ENCODE results near the gene RPS6KC1. TPM values are rescaled to one million over a fixed set of nuclear protein-coding genes. Genes with fewer than 3 reads are reported as not detected.
"Not testable (repeated sequence)": the region's sequence is repeated elsewhere in the genome, so short reads cannot be mapped to it uniquely, and the experiment has no call there.

The RPS6KC1 gene
- total RNA-seq, 5 donors from 2014 or later (not counting 1 experiment from before 2014, with no cell fraction given) = 11.0 to 12.8 (median 11.7) TPM

GRCh38 chr1:213291526-213291925 is 240.5 kb downstream of the RPS6KC1 start:
- Histone ChIP-seq H3K9me3 (no peaks in the 10 kb centered on the region), H3K27me3 (replicated peaks in 1 of 2; ENCODE audit: control insufficient read depth in 2 of 2, extremely low read depth in 1 of 2, insufficient read depth in 2 of 2, low read length in 1 of 2) (no peaks in the 10 kb centered on the region), H3K4me3 (ENCODE audit: control insufficient read depth in 1 of 2, extremely low read depth in 1 of 2, low read length in 1 of 2) (no peak overlapping the region), H3K36me3 (ENCODE audit: control insufficient read depth in 2 of 2, extremely low read depth in 1 of 2, insufficient read depth in 1 of 2, low read length in 1 of 2) (no peaks in the 10 kb centered on the region), H3K4me1 (ENCODE audit: control insufficient read depth in 1 of 2, extremely low read depth in 1 of 2, insufficient read depth in 2 of 2, low read length in 2 of 2) (no peaks in the 10 kb centered on the region), H3K27ac (ENCODE audit: low read length) (no peak overlapping the region)
- peaks cover 0 to 5% of the 10 kb centered on the region in 2 donors for H3K27me3 Mint-ChIP-seq
- no peak for ATAC-seq (replicated peaks in 1 of 4)
- CTCF ChIA-PET = no interaction called here
- no peak for DNase-seq
- no peak overlapping the region for H3K4me3 Mint-ChIP-seq
- no peaks in the 10 kb centered on the region for H3K4me1 Mint-ChIP-seq
- H3K27ac Mint-ChIP-seq = no peak overlapping the region
- H3K9me3 Mint-ChIP-seq = peaks cover 4 to 12% (median 7%) of the 10 kb centered on the region in 3 donors
- WGBS (ENCODE audit: insufficient coverage) = 80% methylated on average over 1 of the region's 4 CpGs
- H3K36me3 Mint-ChIP-seq = peaks cover 5% of the 10 kb centered on the region
- POLR2A ChIA-PET = no interaction called here

- Mint-ChIP-seq H3K27ac (no peak overlapping the region), H3K27me3 (peaks cover 0 to 5% of the 10 kb centered on the region in 2 donors), H3K36me3 (peaks cover 5% of the 10 kb centered on the region), H3K9me3 (peaks cover 8 to 14% (median 9%) of the 10 kb centered on the region in 3 donors), H3K4me3 (no peak overlapping the region), H3K4me1 (no peaks in the 10 kb centered on the region)
- CTCF ChIA-PET = no interaction called here
- POLR2A ChIA-PET = no interaction called here
- H3K4me3 ChIP-seq (ENCODE audit: control insufficient read depth in 1 of 2, extremely low read depth in 1 of 2, low read length in 1 of 2) = no peak overlapping the region
- no peak overlapping the region for H3K27ac ChIP-seq (ENCODE audit: low read length)
- no peaks in the 10 kb centered on the region for H3K4me1 ChIP-seq (ENCODE audit: control insufficient read depth in 1 of 2, extremely low read depth in 1 of 2, insufficient read depth in 2 of 2, low read length in 2 of 2)
- no peaks in the 10 kb centered on the region for H3K27me3 ChIP-seq (replicated peaks in 1 of 2; ENCODE audit: control insufficient read depth in 2 of 2, extremely low read depth in 1 of 2, insufficient read depth in 2 of 2, low read length in 1 of 2)
- H3K36me3 ChIP-seq (ENCODE audit: control insufficient read depth in 2 of 2, extremely low read depth in 1 of 2, insufficient read depth in 1 of 2, low read length in 1 of 2) = no peaks in the 10 kb centered on the region
- DNase-seq (no peak), ATAC-seq (replicated peaks in 1 of 4) (no peak)
- no peaks in the 10 kb centered on the region for H3K9me3 ChIP-seq
- WGBS (ENCODE audit: insufficient coverage) = no CpG with 5 or more reads among the region's 2 CpGs
Measured at GRCh38 chr1:213292614-213293013, 241.6 kb downstream of the RPS6KC1 start.

GRCh38 chr1:213295860-213296259 is 244.8 kb downstream of the RPS6KC1 start:
- WGBS (ENCODE audit: insufficient coverage) = 100% methylated on average over 1 of the region's 1 CpG
- ChIA-PET POLR2A (no interaction called here), CTCF (no interaction called here)
- H3K27ac Mint-ChIP-seq = no peak overlapping the region
- peaks cover 6% of the 10 kb centered on the region for H3K36me3 Mint-ChIP-seq
- Histone ChIP-seq H3K27ac (ENCODE audit: low read length) (no peak overlapping the region), H3K9me3 (no peaks in the 10 kb centered on the region), H3K4me1 (ENCODE audit: control insufficient read depth in 1 of 2, extremely low read depth in 1 of 2, insufficient read depth in 2 of 2, low read length in 2 of 2) (no peaks in the 10 kb centered on the region), H3K4me3 (ENCODE audit: control insufficient read depth in 1 of 2, extremely low read depth in 1 of 2, low read length in 1 of 2) (no peak overlapping the region), H3K27me3 (replicated peaks in 1 of 2; ENCODE audit: control insufficient read depth in 2 of 2, extremely low read depth in 1 of 2, insufficient read depth in 2 of 2, low read length in 1 of 2) (no peaks in the 10 kb centered on the region), H3K36me3 (ENCODE audit: control insufficient read depth in 2 of 2, extremely low read depth in 1 of 2, insufficient read depth in 1 of 2, low read length in 1 of 2) (no peaks in the 10 kb centered on the region)
- no peak for DNase-seq
- no peaks in the 10 kb centered on the region for H3K4me1 Mint-ChIP-seq
- H3K4me3 Mint-ChIP-seq = no peak overlapping the region
- peaks cover 10 to 21% (median 20%) of the 10 kb centered on the region in 3 donors for H3K9me3 Mint-ChIP-seq
- ATAC-seq (replicated peaks in 1 of 4) = no peak
- H3K27me3 Mint-ChIP-seq = peaks cover 0 to 5% of the 10 kb centered on the region in 2 donors

GRCh38 chr1:213296558-213296957 is 245.5 kb downstream of the RPS6KC1 start:
- Histone ChIP-seq H3K27me3 (replicated peaks in 1 of 2; ENCODE audit: control insufficient read depth in 2 of 2, extremely low read depth in 1 of 2, insufficient read depth in 2 of 2, low read length in 1 of 2) (no peaks in the 10 kb centered on the region), H3K36me3 (ENCODE audit: control insufficient read depth in 2 of 2, extremely low read depth in 1 of 2, insufficient read depth in 1 of 2, low read length in 1 of 2) (no peaks in the 10 kb centered on the region), H3K4me1 (ENCODE audit: control insufficient read depth in 1 of 2, extremely low read depth in 1 of 2, insufficient read depth in 2 of 2, low read length in 2 of 2) (no peaks in the 10 kb centered on the region), H3K4me3 (ENCODE audit: control insufficient read depth in 1 of 2, extremely low read depth in 1 of 2, low read length in 1 of 2) (no peak overlapping the region), H3K9me3 (no peaks in the 10 kb centered on the region), H3K27ac (ENCODE audit: low read length) (no peak overlapping the region)
- no peak overlapping the region for H3K27ac Mint-ChIP-seq
- H3K27me3 Mint-ChIP-seq = peaks cover 0 to 5% of the 10 kb centered on the region in 2 donors
- ChIA-PET POLR2A (no interaction called here), CTCF (no interaction called here)
- H3K9me3 Mint-ChIP-seq = peaks cover 10 to 21% (median 20%) of the 10 kb centered on the region in 3 donors
- H3K4me3 Mint-ChIP-seq = no peak overlapping the region
- no peaks in the 10 kb centered on the region for H3K4me1 Mint-ChIP-seq
- ATAC-seq (replicated peaks in 1 of 4) (no peak), DNase-seq (no peak)
- peaks cover 6% of the 10 kb centered on the region for H3K36me3 Mint-ChIP-seq

GRCh38 chr1:213297021-213297420 is 246.0 kb downstream of the RPS6KC1 start:
- Mint-ChIP-seq H3K36me3 (peaks cover 6% of the 10 kb centered on the region), H3K9me3 (peaks cover 10 to 21% (median 20%) of the 10 kb centered on the region in 3 donors), H3K4me3 (no peak overlapping the region), H3K27ac (no peak overlapping the region), H3K4me1 (no peaks in the 10 kb centered on the region), H3K27me3 (peaks cover 0 to 5% of the 10 kb centered on the region in 2 donors)
- Histone ChIP-seq H3K36me3 (ENCODE audit: control insufficient read depth in 2 of 2, extremely low read depth in 1 of 2, insufficient read depth in 1 of 2, low read length in 1 of 2) (no peaks in the 10 kb centered on the region), H3K4me1 (ENCODE audit: control insufficient read depth in 1 of 2, extremely low read depth in 1 of 2, insufficient read depth in 2 of 2, low read length in 2 of 2) (no peaks in the 10 kb centered on the region), H3K9me3 (no peaks in the 10 kb centered on the region), H3K4me3 (ENCODE audit: control insufficient read depth in 1 of 2, extremely low read depth in 1 of 2, low read length in 1 of 2) (no peak overlapping the region), H3K27me3 (replicated peaks in 1 of 2; ENCODE audit: control insufficient read depth in 2 of 2, extremely low read depth in 1 of 2, insufficient read depth in 2 of 2, low read length in 1 of 2) (no peaks in the 10 kb centered on the region), H3K27ac (ENCODE audit: low read length) (no peak overlapping the region)
- DNase-seq (no peak), ATAC-seq (replicated peaks in 1 of 4) (no peak)
- CTCF ChIA-PET = no interaction called here
- POLR2A ChIA-PET = no interaction called here
- WGBS (ENCODE audit: insufficient coverage) = 100% methylated on average over 1 of the region's 5 CpGs

- Mint-ChIP-seq H3K36me3 (peaks cover 6% of the 10 kb centered on the region), H3K4me3 (no peak overlapping the region), H3K27me3 (peaks cover 0 to 3% of the 10 kb centered on the region in 2 donors), H3K27ac (no peak overlapping the region), H3K4me1 (no peaks in the 10 kb centered on the region), H3K9me3 (peaks cover 10 to 19% (median 16%) of the 10 kb centered on the region in 3 donors)
- H3K36me3 ChIP-seq (ENCODE audit: control insufficient read depth in 2 of 2, extremely low read depth in 1 of 2, insufficient read depth in 1 of 2, low read length in 1 of 2) = no peaks in the 10 kb centered on the region
- WGBS (ENCODE audit: insufficient coverage) = 90% methylated on average over 3 of the region's 5 CpGs
- H3K4me3 ChIP-seq (ENCODE audit: control insufficient read depth in 1 of 2, extremely low read depth in 1 of 2, low read length in 1 of 2) = no peak overlapping the region
- H3K9me3 ChIP-seq = no peaks in the 10 kb centered on the region
- ATAC-seq (replicated peaks in 1 of 4) (no peak), DNase-seq (no peak)
- ChIA-PET CTCF (no interaction called here), POLR2A (no interaction called here)
- no peak overlapping the region for H3K27ac ChIP-seq (ENCODE audit: low read length)
- no peaks in the 10 kb centered on the region for H3K27me3 ChIP-seq (replicated peaks in 1 of 2; ENCODE audit: control insufficient read depth in 2 of 2, extremely low read depth in 1 of 2, insufficient read depth in 2 of 2, low read length in 1 of 2)
- H3K4me1 ChIP-seq (ENCODE audit: control insufficient read depth in 1 of 2, extremely low read depth in 1 of 2, insufficient read depth in 2 of 2, low read length in 2 of 2) = no peaks in the 10 kb centered on the region
Measured at GRCh38 chr1:213300433-213300832, 249.4 kb downstream of the RPS6KC1 start.

- H3K36me3 ChIP-seq (ENCODE audit: control insufficient read depth in 2 of 2, extremely low read depth in 1 of 2, insufficient read depth in 1 of 2, low read length in 1 of 2); CTCF ChIA-PET; H3K27ac ChIP-seq (ENCODE audit: low read length); H3K4me3 Mint-ChIP-seq; H3K4me3 ChIP-seq (ENCODE audit: control insufficient read depth in 1 of 2, extremely low read depth in 1 of 2, low read length in 1 of 2); DNase-seq; POLR2A ChIA-PET; ATAC-seq (replicated peaks in 1 of 4); H3K27me3 Mint-ChIP-seq; H3K27me3 ChIP-seq (replicated peaks in 1 of 2; ENCODE audit: control insufficient read depth in 2 of 2, extremely low read depth in 1 of 2, insufficient read depth in 2 of 2, low read length in 1 of 2); H3K4me1 Mint-ChIP-seq; H3K36me3 Mint-ChIP-seq; H3K27ac Mint-ChIP-seq; H3K4me1 ChIP-seq (ENCODE audit: control insufficient read depth in 1 of 2, extremely low read depth in 1 of 2, insufficient read depth in 2 of 2, low read length in 2 of 2); H3K9me3 ChIP-seq: not testable (repeated sequence)
- WGBS (ENCODE audit: insufficient coverage) = no CpG with 5 or more reads among the region's 3 CpGs
- H3K9me3 Mint-ChIP-seq = peaks cover 6 to 13% (median 9%) of the 10 kb centered on the region in 3 donors
Measured at GRCh38 chr1:213301524-213301923, 250.5 kb downstream of the RPS6KC1 start.
